Ectodermal cell (in vitro differentiated cells): Measurements from ENCODE around the gene LCTL.

Experiments
- H3K27ac ChIP-seq: 2 replicates; pipeline ENCODE4 v1.7.0; 2013; ENCODE audit warnings: mild to moderate bottlenecking, low read depth, low read length; ENCODE audit not compliant: insufficient read depth, poor library complexity, severe bottlenecking
- H3K27me3 ChIP-seq: 2 replicates; pipeline ENCODE4 v1.7.0; 2013; ENCODE audit warnings: mild to moderate bottlenecking, low read length; ENCODE audit not compliant: insufficient read depth, control insufficient read depth, poor library complexity, severe bottlenecking
- H3K36me3 ChIP-seq: one replicate; pipeline ENCODE4 v1.7.0; 2013; ENCODE audit warnings: low read length; ENCODE audit not compliant: control insufficient read depth, insufficient read depth
- H3K4me1 ChIP-seq: one replicate; pipeline ENCODE4 v1.7.0; 2013; ENCODE audit warnings: low read length; ENCODE audit not compliant: control insufficient read depth, insufficient read depth
- H3K4me3 ChIP-seq: 2 replicates; pipeline ENCODE4 v1.7.0; 2013; ENCODE audit warnings: low read depth, low read length, control low read depth; ENCODE audit not compliant: insufficient read depth
- H3K9me3 ChIP-seq: 2 replicates; pipeline ENCODE4 v1.7.0; 2013; ENCODE audit warnings: mild to moderate bottlenecking, low read length, moderate library complexity; ENCODE audit not compliant: control insufficient read depth
- WGBS, 2 experiments: methylation state at CpG; one replicate each; pipeline ENCODE4 v1.1.7; 2013; ENCODE audit warnings: missing lambda C conversion rate in 2 of 2; 5-methylcytosine and 5-hydroxymethylcytosine counted together

LCTL gene

DNA sequence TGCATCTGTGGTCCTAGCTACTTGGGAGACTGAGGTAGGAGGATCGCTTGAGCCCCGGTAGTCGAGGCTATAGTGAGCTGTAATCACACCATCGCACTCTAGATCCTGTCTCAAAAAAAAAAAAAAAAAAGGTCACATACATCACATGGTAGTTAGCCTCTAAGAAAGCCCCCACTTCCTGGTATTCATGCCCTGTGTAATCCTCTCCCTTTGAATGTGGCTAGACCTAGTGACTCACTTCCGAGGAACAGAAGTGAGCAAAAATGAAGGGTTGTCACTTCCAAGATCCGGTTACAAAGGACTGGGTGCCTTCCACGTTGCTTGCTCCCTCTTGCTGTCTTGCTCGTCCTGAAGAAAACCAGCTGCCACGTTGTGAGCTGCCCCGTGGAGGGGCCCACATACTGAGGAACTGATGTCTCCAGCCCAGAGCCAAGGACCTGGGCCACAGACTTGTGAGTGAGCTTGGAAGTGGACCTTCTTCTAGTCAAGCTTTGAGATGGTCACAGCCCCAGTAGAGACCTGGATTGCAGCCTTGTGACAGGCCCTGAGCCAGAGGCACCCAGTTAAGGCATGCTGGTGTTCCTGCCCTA is 12.6 kb upstream of the LCTL start:
- no peak overlapping the region for H3K4me3 ChIP-seq
- 77 to 79% methylated on average over 10 of the region's 10 CpGs for WGBS, 2 experiments
- no peaks in the 10 kb centered on the region for H3K9me3 ChIP-seq
- H3K36me3 ChIP-seq: no peaks in the 10 kb centered on the region
- no peak overlapping the region for H3K27ac ChIP-seq
- no peaks in the 10 kb centered on the region for H3K27me3 ChIP-seq
- no peaks in the 10 kb centered on the region for H3K4me1 ChIP-seq

- Histone ChIP-seq H3K9me3 (no peaks in the 10 kb centered on the region), H3K4me1 (no peaks in the 10 kb centered on the region), H3K36me3 (no peaks in the 10 kb centered on the region), H3K27me3 (no peaks in the 10 kb centered on the region), H3K4me3 (no peak overlapping the region), H3K27ac (no peak overlapping the region)
- WGBS, 2 experiments: 93 to 100% methylated on average over 2 of the region's 2 CpGs
Measured at GRCh38 chr15:66574596-66574950, 8.8 kb upstream of the LCTL start.

- Histone ChIP-seq H3K9me3 (no peaks in the 10 kb centered on the region), H3K36me3 (no peaks in the 10 kb centered on the region), H3K4me3 (no peak overlapping the region), H3K4me1 (no peaks in the 10 kb centered on the region), H3K27ac (no peak overlapping the region), H3K27me3 (no peaks in the 10 kb centered on the region)
- WGBS, 2 experiments: 92% methylated on average over 10 of the region's 10 CpGs
Measured at GRCh38 chr15:66573719-66574595, 8.2 kb upstream of the LCTL start.

DNA sequence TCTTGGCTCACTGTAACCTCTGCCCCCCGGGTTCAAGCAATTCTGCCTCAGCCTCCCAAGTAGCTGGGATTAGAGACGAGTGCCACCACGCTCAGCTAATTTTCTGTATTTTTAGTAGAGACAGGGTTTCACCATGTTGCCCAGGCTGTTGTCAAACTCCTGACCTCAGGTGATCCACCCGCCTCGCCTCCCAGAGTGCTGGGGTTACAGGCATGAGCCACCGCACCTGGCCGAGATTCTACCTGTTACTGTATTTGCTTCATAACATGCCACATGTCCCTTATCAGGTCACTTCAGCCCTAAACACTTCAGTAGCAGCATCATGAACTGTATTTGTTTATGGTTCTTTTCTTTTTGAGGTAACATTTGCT is 7.5 kb upstream of the LCTL start:
- Histone ChIP-seq H3K27me3 (no peaks in the 10 kb centered on the region), H3K36me3 (no peaks in the 10 kb centered on the region), H3K4me1 (no peaks in the 10 kb centered on the region), H3K27ac (no peak overlapping the region), H3K4me3 (no peak overlapping the region), H3K9me3 (no peaks in the 10 kb centered on the region)
- WGBS, 2 experiments: 89 to 93% methylated on average over 7 of the region's 7 CpGs

DNA sequence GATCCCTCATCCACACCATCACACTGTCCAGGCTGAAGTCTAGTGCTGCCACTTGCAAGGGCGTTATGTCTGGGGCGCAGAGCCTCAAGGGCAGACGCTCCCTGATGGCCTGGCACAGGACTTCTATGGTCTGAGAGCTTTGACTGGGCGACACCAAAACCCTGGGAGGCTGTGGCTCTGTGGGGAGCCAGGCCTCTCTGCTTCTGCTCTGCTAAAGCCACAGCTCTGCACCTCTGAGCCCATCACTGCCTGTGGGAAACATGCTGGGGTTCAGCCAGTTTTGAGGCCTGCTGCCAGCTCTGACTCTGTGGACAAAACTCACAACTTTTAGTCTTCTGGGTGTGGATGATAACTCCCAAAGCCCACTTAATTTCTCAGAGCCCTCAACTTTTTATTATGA is 6.3 kb upstream of the LCTL start:
- H3K36me3 ChIP-seq: no peaks in the 10 kb centered on the region
- no peaks in the 10 kb centered on the region for H3K4me1 ChIP-seq
- H3K4me3 ChIP-seq: no peak overlapping the region
- H3K27me3 ChIP-seq: no peaks in the 10 kb centered on the region
- 78 to 84% methylated on average over 4 of the region's 4 CpGs for WGBS, 2 experiments
- no peaks in the 10 kb centered on the region for H3K9me3 ChIP-seq
- no peak overlapping the region for H3K27ac ChIP-seq

DNA sequence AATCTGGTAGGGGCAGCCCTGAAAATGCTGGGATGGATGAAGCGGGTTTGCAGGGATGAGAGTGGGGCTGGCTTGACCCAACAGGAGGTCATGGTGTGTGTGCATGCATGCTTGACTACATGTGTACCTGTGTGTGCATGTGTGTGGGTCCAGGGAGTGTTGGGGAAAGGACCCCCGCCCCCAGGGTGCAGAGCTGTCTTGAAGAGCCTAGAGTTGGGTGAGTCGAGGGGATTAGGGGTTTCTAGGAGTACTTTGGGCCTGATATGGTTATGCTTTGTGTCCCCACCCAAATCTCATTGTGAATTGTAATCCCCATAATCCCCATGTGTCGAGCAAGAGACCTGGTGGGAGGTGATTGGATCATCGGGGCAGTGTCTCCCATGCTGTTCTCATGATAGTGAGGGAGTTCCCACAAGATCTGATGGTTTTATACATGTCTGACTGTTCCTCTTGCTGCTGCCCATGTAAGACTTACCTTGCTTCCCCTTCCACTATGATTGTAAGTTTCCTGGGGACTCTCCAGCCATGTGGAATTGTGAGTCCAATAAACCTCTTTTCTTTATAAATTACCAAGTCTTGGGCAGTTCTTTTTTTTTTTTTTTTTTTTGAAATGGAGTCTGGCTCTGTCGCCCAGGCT is 5.2 kb upstream of the LCTL start:
- WGBS, 2 experiments: 93 to 94% methylated on average over 6 of the region's 6 CpGs
- no peak overlapping the region for H3K27ac ChIP-seq
- H3K4me1 ChIP-seq: peaks cover 6% of the 10 kb centered on the region
- no peaks in the 10 kb centered on the region for H3K9me3 ChIP-seq
- H3K4me3 ChIP-seq: no peak overlapping the region
- H3K27me3 ChIP-seq: no peaks in the 10 kb centered on the region
- H3K36me3 ChIP-seq: no peaks in the 10 kb centered on the region

GRCh38 chr15:66570327-66570726 is 4.5 kb upstream of the LCTL start:
- Histone ChIP-seq H3K4me1 (peaks cover 11% of the 10 kb centered on the region), H3K4me3 (no peak overlapping the region), H3K27me3 (no peaks in the 10 kb centered on the region), H3K36me3 (no peaks in the 10 kb centered on the region), H3K9me3 (no peaks in the 10 kb centered on the region), H3K27ac (no peak overlapping the region)
- WGBS, 2 experiments: 89 to 93% methylated on average over 3 of the region's 3 CpGs

DNA sequence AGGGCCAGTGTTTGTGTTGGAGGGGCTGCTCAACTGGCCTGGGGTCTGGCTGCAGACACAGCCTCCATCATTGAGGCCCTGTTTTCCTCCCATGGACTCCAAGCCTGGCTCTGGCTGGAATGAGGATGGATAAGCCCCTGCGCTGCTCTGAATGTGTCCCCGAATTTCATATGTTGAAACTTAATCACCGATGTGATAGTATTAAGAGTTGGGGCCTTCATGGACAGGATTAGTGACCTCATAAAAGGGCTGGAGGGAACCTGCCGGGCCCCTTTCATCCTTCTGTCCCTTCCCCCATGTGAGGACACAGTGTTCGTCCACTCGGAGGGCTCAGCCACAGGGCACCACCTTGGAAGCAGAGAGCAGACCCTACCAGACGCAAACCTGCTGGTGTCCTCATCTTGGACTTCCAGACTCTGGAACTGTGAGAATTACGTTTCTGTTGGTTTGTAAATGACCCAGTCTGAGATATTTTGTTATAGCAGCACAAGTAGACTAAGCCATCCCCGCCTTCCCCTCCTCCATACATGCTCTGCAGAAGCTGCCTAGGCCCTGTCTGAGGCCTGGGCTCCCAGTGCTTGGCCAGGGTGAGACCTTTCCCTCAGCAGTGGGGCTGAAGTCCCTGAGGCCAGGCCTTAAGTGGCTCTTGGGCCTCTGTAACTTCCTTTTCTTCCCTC is 3.8 kb upstream of the LCTL start:
- WGBS, 2 experiments: 91 to 92% methylated on average over 9 of the region's 9 CpGs
- no peaks in the 10 kb centered on the region for H3K9me3 ChIP-seq
- no peak overlapping the region for H3K4me3 ChIP-seq
- H3K27me3 ChIP-seq: no peaks in the 10 kb centered on the region
- H3K36me3 ChIP-seq: no peaks in the 10 kb centered on the region
- H3K4me1 ChIP-seq: peaks cover 15% of the 10 kb centered on the region
- no peak overlapping the region for H3K27ac ChIP-seq

DNA sequence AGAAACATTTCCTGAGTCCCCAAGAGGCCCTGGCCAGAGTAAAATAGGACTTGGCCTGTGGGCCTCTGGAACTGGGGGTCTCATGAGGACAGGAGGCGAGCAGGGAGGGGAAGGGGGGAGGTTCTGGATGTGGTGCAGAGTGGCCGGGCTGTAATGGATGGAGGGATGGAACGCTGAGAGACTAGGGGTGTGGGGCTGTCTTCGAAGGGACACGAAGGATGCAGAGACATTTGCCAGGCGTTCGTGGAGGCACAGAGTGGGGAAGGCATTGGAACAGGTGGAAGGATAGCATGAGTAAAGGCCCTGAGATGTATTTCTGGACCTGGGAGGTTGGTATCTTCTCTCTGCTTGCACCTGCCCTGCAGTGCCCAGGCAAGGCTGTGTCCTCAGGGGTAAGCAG is 2.1 kb upstream of the LCTL start:
- H3K9me3 ChIP-seq: no peaks in the 10 kb centered on the region
- peaks cover 15% of the 10 kb centered on the region for H3K4me1 ChIP-seq
- no peaks in the 10 kb centered on the region for H3K36me3 ChIP-seq
- no peak overlapping the region for H3K27ac ChIP-seq
- no peak overlapping the region for H3K4me3 ChIP-seq
- WGBS, 2 experiments: 95 to 96% methylated on average over 7 of the region's 7 CpGs
- no peaks in the 10 kb centered on the region for H3K27me3 ChIP-seq

- H3K27me3 ChIP-seq: no peaks in the 10 kb centered on the region
- no peaks in the 10 kb centered on the region for H3K9me3 ChIP-seq
- H3K36me3 ChIP-seq: no peaks in the 10 kb centered on the region
- no peak overlapping the region for H3K4me3 ChIP-seq
- 46 to 52% methylated on average over 15 of the region's 15 CpGs for WGBS, 2 experiments
- H3K27ac ChIP-seq: no peak overlapping the region
- peaks cover 15% of the 10 kb centered on the region for H3K4me1 ChIP-seq
Measured at GRCh38 chr15:66566963-66567531, 1.2 kb upstream of the LCTL start.
